ENCODE data around the gene GLRX.
A peak's percentile ranks its signal among the peaks of the same experiment; 100 is the strongest.

GLRX gene

GRCh38 chr5:95822542-95823181 is at the start of gene GLRX:
Gene GLRX (minus strand): TSS chr5:95822726. CDS start chr5:95822662, 64 bp downstream.
- peak; percentile 77 to 81 for DNase-seq

- peak in 1 of 2 donors; percentile 53 for DNase-seq
These were observed 48.8 kb upstream of the GLRX start for GRCh38 chr5:95871146-95871806.

GRCh38 chr5:95870105-95870672 is 47.7 kb upstream of the GLRX start:
- peak; percentile 80 to 94 for DNase-seq

- DNase-seq = peak; percentile 50 to 52
These were observed 46.8 kb upstream of the GLRX start for GRCh38 chr5:95869173-95869855.

GRCh38 chr5:95868136-95868535 is 45.6 kb upstream of the GLRX start:
- no peak for DNase-seq

- peak; percentile 56 to 57 for DNase-seq
These were observed 44.0 kb upstream of the GLRX start for GRCh38 chr5:95866435-95867040.

- peak in 1 of 2 donors; percentile 70 for DNase-seq
These were observed 42.5 kb upstream of the GLRX start for GRCh38 chr5:95864944-95865504.

- DNase-seq = no peak
These were observed 41.9 kb upstream of the GLRX start for GRCh38 chr5:95864456-95864855.

GRCh38 chr5:95863383-95863757 is 40.8 kb upstream of the GLRX start:
- DNase-seq = peak; percentile 83 to 87

GRCh38 chr5:95862671-95863382 is 40.3 kb upstream of the GLRX start:
- peak; percentile 54 to 73 for DNase-seq

- DNase-seq = peak in 1 of 2 donors; percentile 30
These were observed 39.5 kb upstream of the GLRX start for GRCh38 chr5:95861864-95862561.

- DNase-seq = peak; percentile 83 to 90
These were observed 38.8 kb upstream of the GLRX start for GRCh38 chr5:95861221-95861863.

- DNase-seq = no peak
These were observed 37.1 kb upstream of the GLRX start for GRCh38 chr5:95859661-95860060.

GRCh38 chr5:95858661-95859595 is 36.4 kb upstream of the GLRX start:
- DNase-seq = peak; percentile 88 to 89

GRCh38 chr5:95858023-95858461 is 35.5 kb upstream of the GLRX start:
- DNase-seq = peak; percentile 66 to 93

GRCh38 chr5:95857185-95857945 is 34.8 kb upstream of the GLRX start:
- no peak for DNase-seq

- DNase-seq = no peak
These were observed 34.0 kb upstream of the GLRX start for GRCh38 chr5:95856501-95856981.

GRCh38 chr5:95853490-95853889 is 31.0 kb upstream of the GLRX start:
- DNase-seq = no peak

GRCh38 chr5:95852567-95852966 is 30.0 kb upstream of the GLRX start:
- no peak for DNase-seq
